Activated T-cell treated with anti-CD3 and anti-CD28 coated beads for 24 hours (primary cell): ENCODE data around the gene KCNAB2.

Experiments
- DNase-seq: peaks from one replicate; pipeline ENCODE4 v3.0.0-alpha.2; 2020; ENCODE audit warnings: low read depth

The KCNAB2 gene

GRCh38 chr1:6082430-6082971 lies 36.8 kb downstream of the KCNAB2 start:
- no peak for DNase-seq

DNA sequence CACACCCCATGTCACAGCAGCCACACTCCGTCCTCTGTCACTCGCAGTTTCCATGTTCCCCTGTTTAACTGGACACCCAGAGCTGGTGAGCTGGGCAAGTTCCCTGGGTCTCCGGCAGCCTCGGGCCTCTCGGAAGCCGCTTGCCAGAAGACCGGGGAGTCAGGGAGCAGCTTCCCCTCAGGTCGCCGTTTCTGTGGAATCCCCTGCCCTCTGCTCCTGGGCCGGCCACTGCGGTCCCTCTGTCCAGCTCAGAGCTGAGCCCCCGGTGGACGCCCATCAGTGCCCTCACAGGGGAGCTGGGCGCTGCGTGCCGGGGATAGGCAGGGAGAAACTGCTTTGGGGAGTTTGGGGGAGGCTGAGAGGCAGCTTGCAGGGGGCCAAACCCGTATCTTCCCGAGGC lies 37.7 kb downstream of the KCNAB2 start:
- DNase-seq: no peak

DNA sequence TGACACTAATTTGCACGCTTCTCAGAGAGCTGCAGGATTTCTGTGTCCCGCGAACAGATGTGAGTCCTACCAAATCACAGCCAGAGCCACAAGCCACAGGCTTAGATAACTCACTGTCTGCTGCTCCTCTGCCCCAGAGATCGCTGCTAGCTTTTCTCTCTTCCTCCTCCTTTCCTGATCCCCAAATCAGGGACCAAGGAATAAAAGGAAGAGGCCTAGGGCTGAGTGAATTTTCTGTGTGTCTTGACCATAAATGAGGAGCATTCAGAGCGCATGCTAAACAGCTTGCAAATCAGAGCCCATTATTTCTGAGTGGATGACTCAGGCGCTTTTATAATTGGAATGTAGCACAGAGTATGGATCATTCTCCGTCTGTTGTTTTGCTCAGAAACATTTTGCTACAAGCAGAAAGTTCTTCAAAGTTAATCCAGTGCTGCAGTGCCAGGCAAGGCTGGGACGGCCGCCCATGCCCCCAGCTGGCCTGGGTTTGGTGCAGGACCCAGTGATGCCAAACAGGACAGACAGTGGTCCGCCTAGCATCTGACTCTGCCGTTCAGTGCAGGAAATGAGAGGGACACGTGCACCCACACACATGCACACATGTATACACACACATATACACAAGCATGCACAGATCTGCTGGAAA lies 38.2 kb downstream of the KCNAB2 start:
- no peak for DNase-seq

DNA sequence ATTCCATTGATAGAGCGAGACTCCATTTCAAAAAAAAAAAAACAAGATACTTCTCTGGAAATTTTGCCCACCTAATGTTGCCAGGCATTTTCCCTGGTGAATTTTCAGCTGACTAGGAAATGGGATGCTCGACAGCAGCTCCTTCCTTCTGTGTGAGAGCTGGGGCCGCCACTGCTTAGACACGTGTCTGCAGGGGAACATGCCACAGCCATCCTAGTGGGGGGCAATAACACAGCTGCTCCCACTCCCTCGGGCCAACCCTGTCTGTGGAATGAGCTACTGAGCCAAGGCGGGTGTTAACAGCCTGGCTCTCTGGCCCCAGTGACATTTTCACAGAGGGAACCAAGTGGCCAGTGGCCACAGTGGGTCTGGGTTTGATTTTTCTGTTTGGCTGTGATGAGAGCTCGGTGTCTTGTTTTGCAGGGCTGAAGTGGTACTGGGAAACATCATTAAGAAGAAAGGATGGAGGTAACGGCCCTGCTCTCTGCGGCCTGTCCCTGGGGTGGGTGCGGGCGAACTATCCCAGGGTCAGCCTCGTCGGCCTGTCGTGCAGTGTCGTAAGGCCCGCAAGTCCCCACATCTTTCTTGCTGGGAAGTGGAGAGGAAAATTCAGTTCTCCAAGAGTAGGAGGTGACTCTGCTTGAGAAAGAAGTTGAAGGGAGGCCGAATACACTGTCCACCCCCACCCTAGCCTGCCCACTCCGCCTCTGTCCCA lies 39.2 kb downstream of the KCNAB2 start:
- DNase-seq: no peak

DNA sequence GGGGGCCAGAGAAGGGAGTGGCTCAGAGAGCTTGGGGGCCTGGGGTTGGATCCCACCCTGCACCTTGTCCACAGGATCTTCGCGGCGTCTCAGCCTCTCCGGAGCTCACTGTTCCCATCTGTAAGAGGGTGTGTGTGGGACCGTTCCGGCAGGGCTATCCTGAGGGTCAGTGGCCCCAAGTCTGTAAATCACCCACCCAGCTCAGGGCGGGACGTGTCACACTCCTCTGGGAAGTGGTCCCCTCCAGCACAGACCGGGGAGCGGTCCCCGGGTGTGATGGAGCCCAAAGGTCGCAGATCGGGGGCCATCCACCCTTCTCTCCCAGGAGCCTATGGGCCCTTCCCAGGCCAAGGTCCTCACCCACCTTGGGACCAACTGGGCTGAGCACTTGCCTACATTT lies 40.0 kb downstream of the KCNAB2 start:
- DNase-seq: no peak

- DNase-seq: no peak
Observed at GRCh38 chr1:6086358-6086757, 40.7 kb downstream of the KCNAB2 start.

DNA sequence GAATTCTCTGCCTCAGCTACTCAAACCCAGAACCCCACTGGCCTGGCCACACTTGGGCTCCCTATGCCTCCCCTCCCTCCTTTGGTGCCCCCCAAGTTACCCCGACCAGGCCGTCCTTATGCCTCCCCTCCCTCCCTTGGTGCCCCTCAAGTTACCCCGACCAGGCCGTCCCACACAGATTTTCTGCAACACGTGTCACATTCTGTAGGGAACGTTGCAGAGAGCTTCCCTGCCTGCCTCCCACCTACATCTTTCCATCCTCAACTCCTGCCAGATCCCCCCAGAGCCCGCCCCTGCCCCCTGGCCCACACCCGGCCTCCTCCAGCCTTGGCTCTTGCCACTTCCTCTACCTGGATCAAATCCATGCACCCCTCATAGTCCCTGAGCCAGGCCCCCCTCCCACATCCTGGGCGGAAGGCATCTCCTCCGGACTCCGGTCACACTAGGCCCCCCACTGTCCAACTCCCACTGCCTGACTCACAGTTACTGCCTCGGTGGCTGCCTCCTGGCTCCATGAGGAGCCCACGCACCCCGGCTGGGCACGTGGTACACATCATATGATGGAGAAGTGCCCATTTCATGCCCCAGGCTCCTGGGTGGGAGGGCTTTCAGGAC lies 41.2 kb downstream of the KCNAB2 start:
- no peak for DNase-seq

- DNase-seq: no peak
Observed at GRCh38 chr1:6087377-6087772, 41.7 kb downstream of the KCNAB2 start.

GRCh38 chr1:6087958-6088357 lies 42.3 kb downstream of the KCNAB2 start:
- no peak for DNase-seq

DNA sequence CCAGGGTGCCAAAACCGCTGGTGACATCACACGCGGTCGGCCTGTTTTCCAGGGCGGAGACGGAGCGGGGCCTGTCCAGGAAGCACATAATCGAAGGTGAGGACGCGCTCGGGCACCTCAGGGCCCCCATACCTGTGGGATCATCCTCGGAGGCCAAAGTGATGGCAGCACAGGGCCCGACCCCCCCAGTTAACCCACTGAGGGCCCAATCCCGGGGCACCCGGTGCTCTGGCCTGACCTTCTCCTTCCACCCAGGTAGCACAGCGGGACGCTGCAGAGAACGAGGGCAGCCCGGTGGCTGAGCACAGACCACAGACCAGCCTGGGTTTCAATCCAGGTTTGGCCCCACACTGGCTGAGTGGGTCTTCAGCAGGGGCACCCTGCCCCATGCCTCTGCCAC lies 43.3 kb downstream of the KCNAB2 start:
- no peak for DNase-seq

GRCh38 chr1:6090288-6090687 lies 44.6 kb downstream of the KCNAB2 start:
- DNase-seq: no peak

DNA sequence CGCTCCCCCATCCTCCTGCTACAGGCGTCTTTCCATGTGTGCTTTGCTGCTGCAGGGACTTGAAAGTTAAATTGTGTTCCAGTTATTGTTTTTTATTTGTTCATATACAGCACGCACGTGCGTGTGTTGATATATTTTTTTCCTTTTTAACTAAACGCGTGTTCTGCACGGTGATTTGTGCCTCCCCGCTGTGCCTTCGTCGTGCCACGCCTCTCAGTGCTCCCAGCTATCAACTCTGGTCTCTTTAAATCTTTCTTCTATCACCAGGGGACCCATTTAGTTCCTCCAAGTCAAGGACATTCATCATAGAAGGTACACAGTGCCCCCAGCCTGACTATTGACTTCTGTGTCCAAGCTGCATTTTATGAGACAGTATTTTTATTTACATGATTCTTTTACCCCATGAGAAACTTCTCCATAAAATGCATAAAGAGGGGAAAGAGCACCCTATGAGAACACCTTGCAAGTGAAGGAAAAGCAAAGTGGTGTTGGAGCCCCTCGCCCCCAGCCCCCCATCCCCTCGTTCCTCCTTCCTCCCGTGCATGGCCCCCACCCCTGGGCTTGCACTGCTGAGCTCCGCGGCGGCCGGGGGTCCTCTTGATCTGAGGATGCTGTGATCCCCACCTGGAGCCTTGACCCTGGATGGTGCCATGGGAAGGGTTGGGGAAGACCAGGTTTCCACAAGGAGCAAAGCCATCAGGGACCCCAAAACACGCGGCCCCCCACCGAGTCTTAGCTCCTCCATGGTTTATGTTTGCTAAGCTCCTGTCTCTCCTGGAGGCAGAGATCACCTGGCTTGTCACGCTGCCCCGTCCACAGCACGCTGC lies 45.5 kb downstream of the KCNAB2 start:
- no peak for DNase-seq

DNA sequence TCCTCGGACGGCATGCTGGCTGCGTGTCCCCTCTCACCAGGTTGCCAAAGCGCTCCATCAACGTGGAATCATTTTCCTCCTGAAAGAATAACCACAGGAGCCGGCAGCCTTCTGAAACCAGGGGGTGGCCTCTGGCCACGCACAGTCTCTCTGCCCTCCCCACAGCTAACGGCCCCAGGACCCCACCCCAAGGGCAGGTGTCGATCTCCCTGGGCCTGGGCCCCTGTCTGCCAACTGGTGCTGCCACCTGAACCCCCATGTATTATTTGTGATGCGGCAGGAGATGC lies 46.1 kb downstream of the KCNAB2 start:
- no peak for DNase-seq

GRCh38 chr1:6092211-6092610 lies 46.5 kb downstream of the KCNAB2 start:
- DNase-seq: no peak

GRCh38 chr1:6093071-6093470 lies 47.4 kb downstream of the KCNAB2 start:
- no peak for DNase-seq

DNA sequence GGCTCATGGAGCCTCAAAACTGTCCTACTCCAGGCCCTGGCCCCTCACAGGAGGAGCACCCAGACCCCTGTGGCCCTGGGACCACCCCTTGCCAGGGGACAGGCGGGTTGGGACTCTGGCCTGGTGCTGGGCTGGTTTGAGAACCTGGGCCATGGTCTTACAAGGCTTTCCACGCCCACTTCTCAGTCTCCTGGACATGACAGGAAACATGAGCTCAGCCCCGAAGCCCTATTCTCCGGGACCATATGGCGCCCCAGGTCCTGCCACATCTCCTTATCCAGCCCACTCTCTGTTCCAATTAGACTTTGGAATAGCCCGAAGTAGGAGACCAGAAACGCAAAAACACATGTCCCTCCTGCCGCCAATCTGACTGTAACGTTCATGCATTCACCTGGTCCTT lies 47.9 kb downstream of the KCNAB2 start:
- DNase-seq: no peak

GRCh38 chr1:6094246-6094645 lies 48.6 kb downstream of the KCNAB2 start:
- DNase-seq: no peak

DNA sequence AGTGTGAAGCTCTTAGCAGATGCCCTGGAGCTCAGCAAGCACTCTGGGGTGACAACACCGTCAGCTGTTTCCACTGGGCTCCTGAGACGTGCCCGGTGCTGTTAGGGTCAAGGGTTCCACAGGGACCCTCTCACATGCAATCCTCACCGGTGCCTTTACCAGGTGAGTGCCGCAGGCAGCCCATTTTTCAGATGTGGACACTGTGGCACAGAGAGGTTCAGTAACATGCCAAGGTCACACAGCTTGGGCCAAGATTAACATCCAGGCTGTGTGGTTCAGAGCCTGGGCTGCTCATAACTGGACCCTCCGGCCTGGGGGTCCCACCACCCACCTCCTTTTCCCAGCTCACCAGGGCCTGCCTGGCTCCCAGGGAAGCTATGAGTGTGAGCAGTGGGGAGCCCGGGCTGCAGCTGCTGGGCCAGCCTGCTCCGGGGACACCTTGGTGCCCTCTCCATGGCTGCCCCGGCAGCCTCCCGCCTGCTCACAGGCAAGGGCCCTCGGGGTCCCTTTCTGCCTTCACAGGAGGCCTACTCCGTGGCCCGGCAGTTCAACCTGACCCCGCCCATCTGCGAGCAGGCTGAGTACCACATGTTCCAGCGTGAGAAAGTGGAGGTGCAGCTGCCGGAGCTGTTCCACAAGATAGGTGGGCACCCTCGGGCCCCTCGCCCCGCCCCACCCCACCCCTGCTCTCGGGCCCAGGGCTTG lies 49.3 kb downstream of the KCNAB2 start:
- DNase-seq: no peak

- no peak for DNase-seq
Observed at GRCh38 chr1:6095511-6096242, 50.0 kb downstream of the KCNAB2 start.

DNA sequence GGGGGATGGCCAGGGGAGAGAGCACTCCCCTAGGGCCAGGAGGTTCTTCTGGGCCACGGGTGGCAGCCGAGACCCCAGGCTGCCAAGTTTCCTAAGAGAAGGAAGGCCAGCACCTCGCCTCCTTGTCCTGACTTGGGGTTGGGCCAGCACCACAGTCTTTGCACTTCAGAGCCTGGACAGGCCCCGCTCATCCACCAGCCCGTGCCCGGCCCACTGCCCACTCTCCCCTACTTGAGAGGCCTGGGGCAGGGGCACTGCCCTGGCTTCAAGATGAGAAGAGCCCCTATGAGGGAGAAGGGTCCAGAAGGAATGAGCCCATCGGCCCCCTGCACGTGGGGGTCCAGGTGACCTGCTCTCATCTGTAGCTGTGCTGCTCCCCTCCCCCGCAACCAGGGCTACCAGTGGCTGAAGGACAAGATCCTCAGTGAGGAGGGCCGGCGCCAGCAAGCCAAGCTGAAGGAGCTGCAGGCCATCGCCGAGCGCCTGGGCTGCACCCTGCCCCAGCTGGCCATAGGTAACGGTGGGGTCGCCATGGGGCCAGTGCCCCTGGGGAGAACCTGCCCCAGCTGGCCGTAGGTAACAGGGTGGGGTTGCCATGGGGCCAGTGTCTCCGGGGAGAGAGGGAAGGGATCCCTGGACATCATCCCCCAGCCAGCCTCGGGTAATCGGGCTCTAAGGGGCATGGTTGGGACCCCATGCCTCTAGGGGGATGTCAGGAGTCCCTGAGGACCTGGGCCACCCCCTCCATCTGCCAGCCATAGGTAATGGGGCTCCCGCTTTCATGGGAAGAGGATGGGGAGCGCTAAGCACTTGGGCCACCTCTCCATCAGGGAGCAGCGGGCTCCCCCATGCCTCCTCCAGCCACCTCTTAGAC lies 50.8 kb downstream of the KCNAB2 start:
- no peak for DNase-seq
